ENCODE results near the gene COL7A1. TPM values are rescaled to one million over a fixed set of nuclear protein-coding genes. Genes with fewer than 3 reads are reported as not detected.

COL7A1 gene
- total and polyA plus RNA-seq, 2 experiments from 2014 or later = 4.0 to 7.9 TPM

- Mint-ChIP-seq H3K4me1 (peaks cover 9% of the 10 kb centered on the region; the same call in 2 of the 3 replicates), H3K9me3 (no peaks in the 10 kb centered on the region), H3K27me3 (ENCODE audit: insufficient read depth, low read depth, poor library complexity) (peaks cover 9% of the 10 kb centered on the region), H3K27ac (no peak overlapping the region), H3K36me3 (ENCODE audit: low read depth) (peaks cover 60% of the 10 kb centered on the region), H3K4me3 (no peak overlapping the region)
- Histone ChIP-seq H3K4me3 (no peak overlapping the region), H3K27me3 (ENCODE audit: insufficient read depth) (no peaks in the 10 kb centered on the region), H3K79me2 (replicated peaks; ENCODE audit: insufficient read depth) (peaks cover 10% of the 10 kb centered on the region), H4K20me1 (replicated peaks; ENCODE audit: insufficient read depth) (peaks cover 5% of the 10 kb centered on the region), H3K4me1 (ENCODE audit: insufficient read depth) (no peaks in the 10 kb centered on the region; the same call in 1 of the 2 replicates), H3K27ac (ENCODE audit: low read depth) (no peak overlapping the region), H3K9me2 (ENCODE audit: insufficient read depth) (no peaks in the 10 kb centered on the region), H3K4me2 (no peak overlapping the region), H3K36me3 (ENCODE audit: insufficient read depth) (peaks cover 11% of the 10 kb centered on the region; the same call in 1 of the 2 replicates), H2AFZ (no peak overlapping the region), H3F3A (replicated peaks; ENCODE audit: low read depth) (peaks cover under 1% of the 10 kb centered on the region; the same call in 1 of the 2 replicates)
- no peak for ATAC-seq
- TF ChIP-seq ZNF331 (CRISPR knock-in tag; IDR thresholded peaks at IDR 0.05; ENCODE audit: low read depth) (no peak), ZNF114 (CRISPR knock-in tag; IDR thresholded peaks at IDR 0.05) (no peak), POLR2AphosphoS5 (IDR thresholded peaks at IDR 0.05; ENCODE audit: low read depth) (no peak), EZH2phosphoT487 (IDR thresholded peaks at IDR 0.05; ENCODE audit: unreplicated experiment) (no peak)
- no peak for DNase-seq (ENCODE audit: low spot score)
Observed at GRCh38 chr3:48630833-48631232, 35.7 kb upstream of the COL7A1 start.

- Mint-ChIP-seq H3K27me3 (ENCODE audit: insufficient read depth, low read depth, poor library complexity) (peaks cover 9% of the 10 kb centered on the region), H3K27ac (no peak overlapping the region), H3K4me3 (no peak overlapping the region), H3K36me3 (ENCODE audit: low read depth) (peaks cover 62% of the 10 kb centered on the region), H3K9me3 (no peaks in the 10 kb centered on the region), H3K4me1 (peaks cover 9% of the 10 kb centered on the region; the same call in 2 of the 3 replicates)
- Histone ChIP-seq H3K4me2 (no peak overlapping the region), H3K36me3 (ENCODE audit: insufficient read depth) (peaks cover 11% of the 10 kb centered on the region; the same call in 1 of the 2 replicates), H4K20me1 (replicated peaks; ENCODE audit: insufficient read depth) (peaks cover 5% of the 10 kb centered on the region), H3K4me1 (ENCODE audit: insufficient read depth) (no peaks in the 10 kb centered on the region; the same call in 1 of the 2 replicates), H3K79me2 (replicated peaks; ENCODE audit: insufficient read depth) (peaks cover 10% of the 10 kb centered on the region), H2AFZ (no peak overlapping the region), H3K27ac (ENCODE audit: low read depth) (no peak overlapping the region), H3K4me3 (no peak overlapping the region), H3F3A (replicated peaks; ENCODE audit: low read depth) (no peaks in the 10 kb centered on the region), H3K9me2 (ENCODE audit: insufficient read depth) (no peaks in the 10 kb centered on the region), H3K27me3 (ENCODE audit: insufficient read depth) (no peaks in the 10 kb centered on the region)
- no peak for DNase-seq (ENCODE audit: low spot score)
- no peak for ATAC-seq
- no peak for TF ChIP-seq ZNF114 (CRISPR knock-in tag; IDR thresholded peaks at IDR 0.05)
- no peak for TF ChIP-seq ZNF331 (CRISPR knock-in tag; IDR thresholded peaks at IDR 0.05; ENCODE audit: low read depth)
- TF ChIP-seq JUNB (IDR thresholded peaks at IDR 0.05; ENCODE audit: unreplicated experiment) = no peak
- no peak for TF ChIP-seq EZH2 (IDR thresholded peaks at IDR 0.05; ENCODE audit: low read depth, unreplicated experiment)
- no peak for TF ChIP-seq ETS1 (IDR thresholded peaks at IDR 0.05)
- no peak for TF ChIP-seq CTCF (conservative IDR thresholded peaks at IDR 0.05; ENCODE audit: low read depth in 2 of 2)
- no peak for TF ChIP-seq NANOG (IDR thresholded peaks at IDR 0.05; ENCODE audit: borderline replicate concordance)
- no peak for TF ChIP-seq STAT1 (IDR thresholded peaks at IDR 0.05; ENCODE audit: unreplicated experiment)
- no peak for TF ChIP-seq REST (IDR thresholded peaks at IDR 0.05; ENCODE audit: unreplicated experiment)
- no peak for TF ChIP-seq POLR2AphosphoS5 (IDR thresholded peaks at IDR 0.05; ENCODE audit: low read depth)
Observed at GRCh38 chr3:48630407-48630806, 35.3 kb upstream of the COL7A1 start.
